ENCODE results near the gene TMEM165.
"Not testable (repeated sequence)": the region's sequence is repeated elsewhere in the genome, so short reads cannot be mapped to it uniquely, and the experiment has no call there.

The TMEM165 gene, protein sequence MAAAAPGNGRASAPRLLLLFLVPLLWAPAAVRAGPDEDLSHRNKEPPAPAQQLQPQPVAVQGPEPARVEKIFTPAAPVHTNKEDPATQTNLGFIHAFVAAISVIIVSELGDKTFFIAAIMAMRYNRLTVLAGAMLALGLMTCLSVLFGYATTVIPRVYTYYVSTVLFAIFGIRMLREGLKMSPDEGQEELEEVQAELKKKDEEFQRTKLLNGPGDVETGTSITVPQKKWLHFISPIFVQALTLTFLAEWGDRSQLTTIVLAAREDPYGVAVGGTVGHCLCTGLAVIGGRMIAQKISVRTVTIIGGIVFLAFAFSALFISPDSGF

DNA sequence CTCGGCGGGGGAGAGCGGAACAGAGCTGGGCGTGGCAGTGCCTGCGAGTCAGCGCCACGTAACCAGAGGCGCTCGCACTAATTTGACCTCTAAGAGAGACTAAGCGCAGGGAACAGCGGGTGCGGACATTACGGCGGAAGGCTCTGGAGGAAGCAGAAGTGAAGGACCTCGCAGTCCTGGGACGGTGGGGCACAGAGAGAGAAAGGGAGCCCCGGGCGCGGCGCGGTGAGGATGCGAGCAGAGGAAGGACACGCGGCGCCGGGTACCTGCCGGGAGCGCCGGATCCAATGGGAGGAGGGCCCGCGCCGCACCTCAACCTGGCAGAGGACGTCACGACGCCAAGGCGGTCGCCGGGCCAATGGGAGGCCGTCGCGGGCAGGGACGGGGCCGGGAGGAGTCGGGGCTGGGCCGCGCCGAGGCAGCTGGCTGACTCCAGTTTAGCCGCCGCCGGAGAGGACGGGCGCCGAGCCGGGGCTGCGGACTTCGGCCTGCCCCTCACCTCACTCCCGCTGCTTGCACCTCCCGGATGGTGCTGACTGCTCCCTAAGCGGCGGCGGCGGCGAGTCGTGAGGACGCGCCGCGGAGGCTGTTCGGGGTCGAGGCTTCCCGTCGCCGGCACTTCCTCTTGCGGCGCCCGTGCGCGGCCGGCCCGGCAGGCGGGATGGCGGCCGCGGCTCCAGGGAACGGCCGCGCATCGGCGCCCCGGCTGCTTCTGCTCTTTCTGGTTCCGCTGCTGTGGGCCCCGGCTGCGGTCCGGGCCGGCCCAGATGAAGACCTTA lies at the start of gene TMEM165:
Gene TMEM165, plus strand, starts transcription at position 429 of the 779 bp plus-strand sequence. Its CDS starts 233 bp downstream, at position 662.
- peak; percentile 84 for DNase-seq

DNA sequence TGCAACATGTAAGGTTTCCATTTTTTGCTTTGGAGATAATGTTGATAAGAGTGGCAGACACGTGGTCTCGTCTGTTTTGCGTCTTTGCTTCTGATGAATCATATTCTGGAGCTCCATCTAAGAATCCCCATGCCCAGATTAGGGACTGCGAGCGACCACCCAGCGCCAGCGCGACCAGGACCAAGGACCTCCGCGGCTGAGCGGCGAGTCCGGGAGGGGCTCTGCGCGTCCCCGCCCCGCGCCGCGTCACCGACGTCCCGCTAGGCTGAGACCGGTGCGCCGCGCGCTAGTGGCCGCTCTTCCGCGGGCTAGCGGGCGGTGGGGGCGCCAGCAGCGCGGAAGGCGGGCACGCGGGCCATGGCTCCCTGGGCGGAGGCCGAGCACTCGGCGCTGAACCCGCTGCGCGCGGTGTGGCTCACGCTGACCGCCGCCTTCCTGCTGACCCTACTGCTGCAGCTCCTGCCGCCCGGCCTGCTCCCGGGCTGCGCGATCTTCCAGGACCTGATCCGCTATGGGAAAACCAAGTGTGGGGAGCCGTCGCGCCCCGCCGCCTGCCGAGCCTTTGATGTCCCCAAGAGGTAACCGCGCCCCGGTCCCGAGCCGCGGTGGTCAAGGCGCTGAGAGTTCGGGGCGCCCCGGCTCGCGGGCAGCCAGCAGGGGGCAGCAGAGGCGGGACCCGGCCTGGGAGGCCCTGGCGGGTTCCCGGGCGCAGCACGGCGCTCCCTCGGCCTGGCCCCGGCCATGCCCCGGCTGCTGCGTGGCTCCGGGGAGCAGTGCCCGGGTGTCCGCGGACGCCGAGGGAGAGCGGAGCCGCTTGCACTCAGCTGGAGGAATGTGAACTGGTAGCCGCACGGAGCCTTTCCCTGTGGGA lies 49.5 kb upstream of the TMEM165 start, which contains the start of gene SRD5A3:
Gene SRD5A3, plus strand, starts transcription at position 263 of the 871 bp plus-strand sequence. Its CDS starts 95 bp downstream, at position 358.
- DNase-seq, result peak; percentile 67

GRCh38 chr4:55346851-55347255 lies 48.9 kb upstream of the TMEM165 start:
- no peak for DNase-seq

GRCh38 chr4:55347610-55348228 lies 48.0 kb upstream of the TMEM165 start:
- DNase-seq, result no peak

DNA sequence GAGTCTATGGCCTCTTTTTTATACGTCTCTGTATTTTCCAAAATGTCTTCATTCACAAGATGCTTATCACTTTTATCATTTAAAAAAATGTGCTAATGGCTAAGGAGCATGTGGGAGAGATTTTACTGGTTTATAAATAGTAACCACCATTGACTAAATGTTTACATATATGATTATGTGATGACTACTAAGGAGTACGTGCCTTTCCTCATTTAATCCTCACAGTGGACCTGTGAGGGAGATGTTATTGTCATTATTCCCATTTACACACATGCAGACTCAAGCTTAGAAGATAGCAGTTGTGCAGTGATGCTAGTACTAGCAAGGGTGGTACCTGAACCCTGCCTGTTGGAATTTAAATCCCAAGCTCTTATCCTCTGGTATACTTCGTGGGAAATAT lies 47.3 kb upstream of the TMEM165 start:
- DNase-seq, result no peak

- DNase-seq, result not testable (repeated sequence)
These were observed 44.9 kb upstream of the TMEM165 start for GRCh38 chr4:55350870-55351269.

GRCh38 chr4:55351824-55352223 lies 43.9 kb upstream of the TMEM165 start:
- DNase-seq, result no peak

GRCh38 chr4:55352726-55353125 lies 43.0 kb upstream of the TMEM165 start:
- no peak for DNase-seq

DNA sequence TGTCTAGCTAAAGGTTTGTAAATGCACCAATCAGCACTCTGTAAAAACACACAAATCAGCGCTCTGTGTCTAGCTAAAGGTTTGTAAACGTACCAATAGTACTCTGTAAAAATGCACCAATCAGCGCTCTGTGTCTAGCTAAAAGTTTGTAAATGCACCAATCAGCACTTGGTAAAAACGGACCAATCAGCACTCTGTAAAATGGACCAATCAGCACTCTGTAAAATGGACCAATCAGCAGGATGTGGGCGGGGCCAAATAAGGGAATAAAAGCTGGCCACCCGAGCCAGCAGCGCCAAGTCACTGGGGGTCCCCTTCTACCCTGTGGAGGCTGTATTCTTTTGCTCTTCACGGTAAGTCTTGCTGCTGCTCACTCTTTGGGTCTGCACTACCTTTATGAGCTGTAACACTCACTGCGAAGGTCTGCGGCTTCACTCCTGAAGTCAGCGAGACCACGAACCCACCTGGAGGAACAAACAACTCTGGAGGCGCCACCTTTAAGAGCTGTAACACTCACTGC lies 42.5 kb upstream of the TMEM165 start:
- DNase-seq, result not testable (repeated sequence)

- DNase-seq, result no peak
These were observed 41.1 kb upstream of the TMEM165 start for GRCh38 chr4:55354648-55355047.

DNA sequence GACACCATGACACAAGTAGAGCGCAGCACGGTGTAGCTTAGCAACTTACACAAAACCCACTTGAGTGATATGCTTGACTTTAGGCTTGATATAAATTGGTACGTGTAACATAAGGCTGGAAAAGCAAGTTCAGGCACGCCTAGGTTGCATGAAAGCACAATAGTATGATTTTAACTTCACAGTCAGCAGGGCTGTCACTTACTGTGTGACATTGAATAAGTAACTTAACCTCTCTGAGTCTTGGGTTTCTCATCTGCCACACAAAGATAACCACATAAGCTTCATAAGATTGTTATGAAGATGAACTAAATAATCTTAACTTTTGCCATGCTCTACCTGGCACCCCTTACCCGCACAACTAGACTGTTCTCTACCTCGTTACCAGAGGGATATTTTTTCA lies 40.2 kb upstream of the TMEM165 start:
- no peak for DNase-seq

DNA sequence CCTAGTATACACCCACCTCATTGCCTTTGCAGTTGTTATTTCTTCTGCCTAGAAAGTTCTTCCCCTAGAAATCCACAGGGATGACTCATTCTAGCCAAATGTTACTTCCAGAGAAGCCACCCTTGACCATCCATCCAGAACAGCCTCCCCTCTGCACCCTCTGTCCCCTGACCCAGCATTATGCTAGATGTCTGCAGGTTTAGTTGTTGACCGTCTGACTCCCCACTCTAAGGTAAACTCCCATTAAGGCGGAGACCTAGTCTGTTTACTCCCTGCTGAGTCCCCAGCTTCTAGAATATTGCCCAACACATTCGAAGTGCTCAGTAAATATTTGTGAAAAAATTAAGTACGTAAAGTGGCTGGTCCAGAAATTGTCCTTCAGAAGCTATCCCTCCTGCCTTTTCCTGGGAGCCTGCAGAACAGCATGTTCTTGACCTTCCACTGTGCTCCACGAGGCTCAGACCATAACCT lies 38.7 kb upstream of the TMEM165 start:
- no peak for DNase-seq

- DNase-seq, result no peak
These were observed 37.5 kb upstream of the TMEM165 start for GRCh38 chr4:55358246-55358645.

- no peak for DNase-seq
These were observed 37.1 kb upstream of the TMEM165 start for GRCh38 chr4:55358668-55359067.

DNA sequence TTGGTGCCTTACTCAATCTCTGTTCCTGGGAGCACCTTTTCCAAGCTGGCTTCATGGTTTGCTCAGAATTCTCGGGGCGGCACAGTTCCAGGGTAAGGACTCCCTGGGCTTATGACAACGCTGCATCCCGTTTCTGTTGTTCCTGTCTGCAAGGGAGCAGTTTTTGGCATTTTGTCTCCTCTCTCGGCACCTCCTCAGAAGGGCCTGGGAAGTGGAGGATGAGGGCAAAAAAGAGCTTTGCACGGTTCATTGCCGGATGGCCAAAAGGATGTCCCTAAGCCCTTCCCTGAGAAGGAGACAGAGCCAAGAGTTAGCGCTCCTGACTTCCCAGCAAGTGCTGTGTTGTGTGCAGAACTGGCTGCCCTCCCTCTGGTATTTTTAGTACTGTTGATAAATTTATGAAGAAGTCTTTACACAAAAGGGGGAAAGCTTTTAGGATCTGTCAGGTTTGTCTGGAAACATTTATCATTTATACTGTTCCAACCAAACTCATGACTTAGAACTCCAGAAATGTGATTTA lies 36.3 kb upstream of the TMEM165 start:
- DNase-seq, result no peak

- not testable (repeated sequence) for DNase-seq
These were observed 32.8 kb upstream of the TMEM165 start for GRCh38 chr4:55362938-55363337.

DNA sequence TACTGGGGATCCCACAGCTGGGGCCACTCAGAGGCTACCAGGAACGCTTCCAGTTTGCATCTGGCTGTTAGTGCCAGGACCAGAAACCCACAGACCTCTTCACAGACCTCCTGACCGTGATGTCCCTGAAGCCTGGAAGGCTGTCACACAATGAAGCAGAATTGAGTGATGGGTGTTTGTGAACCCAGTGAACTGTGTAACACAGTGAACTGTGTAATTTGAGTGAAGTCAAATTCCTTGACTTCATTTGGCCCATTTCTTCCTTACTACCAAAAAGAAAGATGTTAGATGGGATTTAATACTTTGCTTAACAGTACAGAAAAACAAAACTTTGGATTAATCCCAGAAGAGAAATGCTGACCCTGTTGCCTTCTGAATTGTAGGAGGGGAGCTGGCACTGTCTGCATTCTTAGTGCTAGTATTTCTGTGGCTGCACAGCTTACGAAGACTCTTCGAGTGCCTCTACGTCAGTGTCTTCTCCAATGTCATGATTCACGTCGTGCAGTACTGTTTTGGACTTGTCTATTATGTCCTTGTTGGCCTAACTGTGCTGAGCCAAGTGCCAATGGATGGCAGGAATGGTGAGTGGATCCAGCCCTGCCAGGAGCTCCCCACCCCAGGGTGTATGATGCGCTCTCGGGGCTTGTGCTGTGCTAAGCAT lies 31.9 kb upstream of the TMEM165 start:
- DNase-seq, result no peak

DNA sequence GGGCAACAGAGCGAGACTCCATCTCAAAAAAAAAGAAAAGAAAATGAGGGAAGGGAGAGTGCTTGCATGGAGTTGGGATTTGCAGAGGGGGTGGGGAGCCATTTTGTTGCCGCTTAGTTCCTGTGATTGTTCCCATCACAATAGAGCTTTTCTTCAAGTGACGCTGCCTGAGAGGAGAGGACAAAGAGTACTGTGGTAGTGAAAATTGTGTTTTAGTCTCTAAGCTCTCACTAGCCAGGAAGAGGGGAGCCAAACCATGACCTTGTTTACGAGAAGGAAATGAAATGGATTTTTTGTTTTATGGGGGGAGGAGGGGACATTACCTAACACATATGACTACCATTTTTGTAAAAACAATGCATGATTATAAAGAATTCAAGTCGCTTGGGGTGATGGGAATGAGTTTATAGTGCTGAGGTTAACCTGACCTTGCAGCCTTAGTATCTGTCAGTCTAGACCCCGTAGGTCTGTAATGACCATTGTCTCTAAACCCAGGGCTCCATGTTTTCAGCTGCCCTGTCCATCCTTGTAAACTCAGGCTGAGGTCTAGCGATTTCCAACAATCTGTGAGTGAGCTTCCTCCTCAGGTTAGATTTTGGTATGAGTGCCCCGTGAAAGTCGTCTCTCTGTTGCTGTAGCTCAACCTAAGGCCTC lies 30.9 kb upstream of the TMEM165 start:
- no peak for DNase-seq

GRCh38 chr4:55365345-55365728 lies 30.4 kb upstream of the TMEM165 start:
- DNase-seq, result no peak

- no peak for DNase-seq
These were observed 29.1 kb upstream of the TMEM165 start for GRCh38 chr4:55366621-55367020.

All from activated effector memory CD4-positive, alpha-beta T cell treated with Interleukin-2 at 50 U/mL for 16 hours (primary cell).